HG03135 (cell line): ENCODE results near the gene RFX3.
A peak's percentile ranks its signal among the peaks of the same experiment; 100 is the strongest.

ENCODE experiments used
- ATAC-seq: cut with Tn5 transposase; IDR thresholded peaks from one replicate; pipeline ENCODE4 v1.9.1; 2021; ENCODE audit warnings: mild to moderate bottlenecking, moderate library complexity; ENCODE audit not compliant: unreplicated experiment

The RFX3 gene

GRCh38 chr9:3478549-3478953, 47.2 kb downstream of the RFX3 start:
- ATAC-seq = no peak

- ATAC-seq = peak; percentile 36
Measured at GRCh38 chr9:3477236-3477834, 48.5 kb downstream of the RFX3 start.

GRCh38 chr9:3475300-3476020, 50.3 kb downstream of the RFX3 start:
- no peak for ATAC-seq

GRCh38 chr9:3474821-3475220, 51.0 kb downstream of the RFX3 start:
- no peak for ATAC-seq

- no peak for ATAC-seq
Measured at GRCh38 chr9:3473405-3473804, 52.4 kb downstream of the RFX3 start.

- no peak for ATAC-seq
Measured at GRCh38 chr9:3471883-3472282, 53.9 kb downstream of the RFX3 start.

- no peak for ATAC-seq
Measured at GRCh38 chr9:3468421-3469205, 57.2 kb downstream of the RFX3 start.

- ATAC-seq = peak; percentile 98
Measured at GRCh38 chr9:3467593-3468219, 58.1 kb downstream of the RFX3 start.

- no peak for ATAC-seq
Measured at GRCh38 chr9:3464033-3464638, 61.7 kb downstream of the RFX3 start.

GRCh38 chr9:3458806-3459475, 66.9 kb downstream of the RFX3 start:
- no peak for ATAC-seq

GRCh38 chr9:3457175-3457574, 68.6 kb downstream of the RFX3 start:
- no peak for ATAC-seq

- ATAC-seq = no peak
Measured at GRCh38 chr9:3455717-3456116, 70.1 kb downstream of the RFX3 start.

GRCh38 chr9:3455094-3455493, 70.7 kb downstream of the RFX3 start:
- no peak for ATAC-seq

GRCh38 chr9:3451956-3452355, 73.8 kb downstream of the RFX3 start:
- no peak for ATAC-seq

GRCh38 chr9:3447788-3448187, 78.0 kb downstream of the RFX3 start:
- ATAC-seq = no peak

GRCh38 chr9:3447143-3447542, 78.7 kb downstream of the RFX3 start:
- ATAC-seq = no peak

GRCh38 chr9:3446313-3446712, 79.5 kb downstream of the RFX3 start:
- no peak for ATAC-seq

- ATAC-seq = no peak
Measured at GRCh38 chr9:3444016-3444415, 81.8 kb downstream of the RFX3 start.

GRCh38 chr9:3441197-3441816, 84.5 kb downstream of the RFX3 start:
- ATAC-seq = peak; percentile 94
